ENCODE measurements around the gene RTN4R.

DNA sequence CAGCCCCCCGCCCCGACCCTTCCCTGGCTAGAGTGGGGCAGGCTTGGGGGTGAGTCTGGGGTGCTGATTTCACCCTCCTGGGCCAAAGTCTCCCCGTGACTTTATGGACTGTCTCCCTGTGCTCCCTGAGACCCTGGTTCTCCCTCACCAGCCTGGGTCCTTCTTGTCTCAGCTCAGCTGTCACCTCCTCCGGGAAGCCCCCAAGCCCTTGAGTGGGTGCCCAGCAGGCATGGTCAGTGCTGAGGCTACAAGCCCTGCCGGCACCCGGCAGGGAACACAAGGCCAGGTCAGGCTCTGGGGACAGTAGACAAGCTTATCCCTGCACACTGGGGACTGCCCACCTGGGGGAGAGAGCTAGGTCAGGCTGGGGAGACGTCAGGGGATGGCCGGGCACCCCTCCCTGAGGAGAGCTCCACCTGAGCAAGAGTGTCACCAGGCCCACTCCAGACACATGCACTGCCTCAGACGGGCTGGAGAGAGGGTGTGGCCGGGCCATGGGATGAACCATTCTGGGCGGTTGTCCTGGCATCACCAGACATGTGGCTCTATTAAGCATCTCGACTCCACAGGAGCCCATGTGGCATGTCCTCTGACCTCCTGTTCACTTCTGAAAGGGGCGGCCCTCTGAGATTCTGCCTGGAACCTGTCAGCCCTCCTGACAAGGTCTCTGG is 22.6 kb upstream of the RTN4R start:
- TF ChIP-seq, protein P1, sequence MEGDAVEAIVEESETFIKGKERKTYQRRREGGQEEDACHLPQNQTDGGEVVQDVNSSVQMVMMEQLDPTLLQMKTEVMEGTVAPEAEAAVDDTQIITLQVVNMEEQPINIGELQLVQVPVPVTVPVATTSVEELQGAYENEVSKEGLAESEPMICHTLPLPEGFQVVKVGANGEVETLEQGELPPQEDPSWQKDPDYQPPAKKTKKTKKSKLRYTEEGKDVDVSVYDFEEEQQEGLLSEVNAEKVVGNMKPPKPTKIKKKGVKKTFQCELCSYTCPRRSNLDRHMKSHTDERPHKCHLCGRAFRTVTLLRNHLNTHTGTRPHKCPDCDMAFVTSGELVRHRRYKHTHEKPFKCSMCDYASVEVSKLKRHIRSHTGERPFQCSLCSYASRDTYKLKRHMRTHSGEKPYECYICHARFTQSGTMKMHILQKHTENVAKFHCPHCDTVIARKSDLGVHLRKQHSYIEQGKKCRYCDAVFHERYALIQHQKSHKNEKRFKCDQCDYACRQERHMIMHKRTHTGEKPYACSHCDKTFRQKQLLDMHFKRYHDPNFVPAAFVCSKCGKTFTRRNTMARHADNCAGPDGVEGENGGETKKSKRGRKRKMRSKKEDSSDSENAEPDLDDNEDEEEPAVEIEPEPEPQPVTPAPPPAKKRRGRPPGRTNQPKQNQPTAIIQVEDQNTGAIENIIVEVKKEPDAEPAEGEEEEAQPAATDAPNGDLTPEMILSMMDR (conservative IDR thresholded peaks at IDR 0.05; ENCODE audit: low read depth, low read length) = no peak
- no peak for TF ChIP-seq EZH2phosphoT487 (IDR thresholded peaks at IDR 0.05; ENCODE audit: borderline replicate concordance, low read length)
- no peak for TF ChIP-seq EZH2 (IDR thresholded peaks at IDR 0.05; ENCODE audit: low read length, unreplicated experiment)

All from PC-3 (cell line).